Kidney capillary endothelial cell (primary cell): Measurements from ENCODE around the gene GLMN.
A peak's percentile ranks its signal among the peaks of the same experiment; 100 is the strongest.

Source experiments
- DNase-seq: peaks from one replicate; pipeline ENCODE4 v3.0.0-alpha.2; 2018; ENCODE audit warnings: low spot score

The GLMN gene, protein sequence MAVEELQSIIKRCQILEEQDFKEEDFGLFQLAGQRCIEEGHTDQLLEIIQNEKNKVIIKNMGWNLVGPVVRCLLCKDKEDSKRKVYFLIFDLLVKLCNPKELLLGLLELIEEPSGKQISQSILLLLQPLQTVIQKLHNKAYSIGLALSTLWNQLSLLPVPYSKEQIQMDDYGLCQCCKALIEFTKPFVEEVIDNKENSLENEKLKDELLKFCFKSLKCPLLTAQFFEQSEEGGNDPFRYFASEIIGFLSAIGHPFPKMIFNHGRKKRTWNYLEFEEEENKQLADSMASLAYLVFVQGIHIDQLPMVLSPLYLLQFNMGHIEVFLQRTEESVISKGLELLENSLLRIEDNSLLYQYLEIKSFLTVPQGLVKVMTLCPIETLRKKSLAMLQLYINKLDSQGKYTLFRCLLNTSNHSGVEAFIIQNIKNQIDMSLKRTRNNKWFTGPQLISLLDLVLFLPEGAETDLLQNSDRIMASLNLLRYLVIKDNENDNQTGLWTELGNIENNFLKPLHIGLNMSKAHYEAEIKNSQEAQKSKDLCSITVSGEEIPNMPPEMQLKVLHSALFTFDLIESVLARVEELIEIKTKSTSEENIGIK

DNA sequence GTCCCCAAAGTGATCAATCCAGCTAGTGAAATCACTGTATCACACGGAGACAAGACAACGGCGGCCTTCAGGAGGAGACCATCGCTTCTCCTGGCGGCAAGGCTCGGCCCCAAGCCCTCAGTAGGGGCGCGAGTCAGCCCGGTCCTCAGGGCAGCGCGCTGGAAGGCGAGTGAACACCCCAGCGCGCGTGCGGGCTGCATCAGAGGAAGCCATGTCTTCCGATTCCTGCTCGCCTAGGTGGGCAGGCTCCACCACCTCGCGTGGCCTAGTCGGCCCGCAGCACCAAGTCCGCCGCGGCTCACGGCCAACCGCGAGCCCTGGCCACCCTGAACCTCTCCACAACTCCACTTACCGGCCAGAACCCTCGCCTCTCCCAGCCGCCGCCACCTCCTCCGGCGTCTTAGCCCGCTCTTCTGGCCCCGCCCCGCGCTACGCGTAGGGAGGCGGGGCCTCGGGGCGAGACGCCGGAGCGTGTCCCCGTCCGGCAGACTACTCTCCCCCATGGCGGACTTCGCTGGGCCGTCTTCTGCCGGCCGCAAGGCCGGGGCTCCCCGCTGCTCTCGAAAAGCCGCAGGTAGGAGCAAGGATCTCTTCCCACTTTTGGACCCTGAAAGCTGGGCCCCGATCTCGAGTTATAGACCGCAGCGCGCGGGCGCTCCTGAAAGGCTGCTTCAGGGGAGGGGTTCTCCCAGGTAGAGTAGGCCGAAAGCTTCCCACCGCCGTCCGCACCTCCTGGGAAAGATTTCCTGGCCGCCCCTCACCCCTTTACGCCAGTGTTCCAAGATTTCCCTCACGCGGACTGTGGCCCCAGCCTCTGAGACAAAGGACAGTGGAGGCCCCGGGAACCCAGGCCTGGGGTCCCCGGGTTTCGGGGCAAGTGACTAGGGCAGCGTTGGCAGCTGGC is at the start of gene GLMN, which contains the start of gene RPAP2:
Gene GLMN (minus strand): TSS at position 415 of the 904 bp plus-strand sequence. CDS start 988 bp downstream, outside the sequence.
Gene RPAP2 (plus strand): TSS at position 487 of the 904 bp plus-strand sequence. CDS start 15 bp downstream, at position 502.
- DNase-seq, result peak; percentile 82

DNA sequence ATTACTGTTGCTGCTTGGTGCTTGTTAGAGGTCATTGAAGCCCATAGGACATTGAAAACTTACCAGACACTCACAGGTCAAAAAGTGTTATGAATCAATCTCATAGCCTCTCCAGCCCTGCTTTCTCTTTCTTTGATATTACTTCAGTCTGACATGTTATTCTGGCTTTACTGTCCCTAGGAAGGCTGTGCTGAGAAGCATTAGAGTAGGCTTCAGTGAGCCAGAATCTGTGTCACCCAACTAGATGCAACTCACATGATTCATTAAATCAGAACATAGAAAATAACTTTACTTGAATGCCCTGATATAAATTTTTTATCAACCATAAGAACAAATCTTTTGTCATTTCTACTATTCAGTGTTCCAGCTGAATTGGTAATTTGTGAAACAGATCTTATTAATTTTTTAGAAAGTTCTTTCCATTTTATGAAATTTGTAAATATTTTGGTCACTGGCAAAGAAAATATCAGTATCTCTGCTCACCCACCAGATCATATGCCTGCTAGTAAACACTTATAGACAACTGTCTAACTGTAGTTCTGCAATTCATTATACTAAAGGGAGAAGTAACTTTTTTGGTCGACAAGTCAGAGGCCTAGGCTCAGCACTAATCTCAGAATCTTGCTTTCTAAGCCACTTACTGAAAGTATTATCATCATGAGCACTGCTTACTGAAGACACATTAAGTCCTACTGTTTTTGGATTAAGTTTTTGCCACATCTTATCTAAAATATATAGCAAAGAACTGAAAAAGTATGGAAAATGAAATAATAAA is 48.3 kb upstream of the GLMN start:
- no peak for DNase-seq

DNA sequence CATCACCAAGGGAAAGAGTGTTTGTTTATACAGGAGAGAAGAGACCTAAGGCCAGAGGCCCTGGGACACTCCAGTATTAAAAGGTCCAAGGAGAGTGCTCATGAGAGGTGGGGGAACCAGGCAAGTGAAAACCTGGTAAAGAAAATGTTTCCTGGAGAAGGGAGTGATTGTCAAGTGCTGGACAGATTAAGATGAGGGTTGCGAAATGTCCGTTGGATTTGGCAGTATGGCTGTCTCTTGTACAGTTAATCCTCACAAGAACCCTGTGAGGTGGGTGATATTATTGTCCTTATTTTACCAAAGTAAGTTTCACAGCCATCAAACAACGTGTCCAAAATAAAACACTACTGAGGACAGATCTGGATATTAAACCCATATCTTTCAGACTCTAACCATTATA is 44.3 kb upstream of the GLMN start:
- DNase-seq, result no peak

DNA sequence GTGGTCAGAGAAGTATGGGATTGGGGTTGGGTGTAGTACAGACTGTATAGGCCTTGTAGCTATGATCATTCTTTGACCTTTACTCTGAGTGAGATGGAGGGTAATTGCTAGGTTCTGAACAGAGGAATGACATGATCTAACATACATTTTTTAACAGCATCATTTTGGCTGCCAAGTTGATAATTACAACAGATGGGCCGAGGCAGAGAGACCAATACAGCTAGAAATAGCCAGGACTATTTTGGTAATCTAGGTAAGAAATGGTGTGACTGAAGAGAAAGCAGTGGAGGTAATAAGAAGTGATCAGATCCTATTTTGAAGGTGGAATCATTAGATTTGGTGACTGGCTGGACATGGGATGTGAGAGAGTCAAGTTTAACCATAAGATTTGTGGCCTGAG is 43.6 kb upstream of the GLMN start:
- DNase-seq, result no peak

DNA sequence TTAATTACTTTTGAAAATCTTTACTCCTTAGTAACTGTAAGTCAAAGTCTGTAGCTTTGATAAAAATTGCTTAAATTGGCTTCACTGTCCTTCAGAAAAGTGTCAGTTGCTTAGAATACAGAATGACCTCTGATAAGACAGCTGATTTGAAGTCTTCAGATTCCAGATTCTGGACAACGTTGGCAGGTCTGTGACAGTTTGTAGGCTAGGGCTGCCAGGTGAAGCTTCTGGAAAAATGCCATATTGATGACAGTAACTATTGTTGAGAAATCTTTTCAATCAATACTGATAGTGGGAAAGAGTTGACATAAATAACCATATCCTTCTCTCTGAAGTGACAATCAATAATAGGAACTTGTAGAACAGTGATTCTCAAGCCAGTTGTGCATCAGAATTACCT is 41.4 kb upstream of the GLMN start:
- DNase-seq, result no peak

DNA sequence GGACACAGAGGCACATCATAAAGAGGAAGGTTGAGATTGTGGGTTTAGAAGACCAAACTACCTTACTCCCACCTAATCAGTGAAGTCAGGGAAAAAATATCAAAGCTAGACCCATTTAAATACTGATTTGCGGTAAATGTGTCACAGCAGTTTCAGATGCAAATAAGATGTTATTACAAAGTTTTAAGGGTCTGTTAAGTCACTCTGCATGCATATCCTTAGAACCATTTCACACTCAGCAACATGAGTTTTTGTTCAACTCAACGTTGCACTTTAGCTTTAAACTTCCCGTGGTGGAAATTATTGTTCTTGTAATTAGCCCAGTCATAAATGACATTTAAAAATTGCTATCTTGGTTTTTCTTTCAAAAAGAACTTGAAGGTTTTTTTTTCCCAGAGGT is 34.9 kb upstream of the GLMN start:
- DNase-seq, result no peak

DNA sequence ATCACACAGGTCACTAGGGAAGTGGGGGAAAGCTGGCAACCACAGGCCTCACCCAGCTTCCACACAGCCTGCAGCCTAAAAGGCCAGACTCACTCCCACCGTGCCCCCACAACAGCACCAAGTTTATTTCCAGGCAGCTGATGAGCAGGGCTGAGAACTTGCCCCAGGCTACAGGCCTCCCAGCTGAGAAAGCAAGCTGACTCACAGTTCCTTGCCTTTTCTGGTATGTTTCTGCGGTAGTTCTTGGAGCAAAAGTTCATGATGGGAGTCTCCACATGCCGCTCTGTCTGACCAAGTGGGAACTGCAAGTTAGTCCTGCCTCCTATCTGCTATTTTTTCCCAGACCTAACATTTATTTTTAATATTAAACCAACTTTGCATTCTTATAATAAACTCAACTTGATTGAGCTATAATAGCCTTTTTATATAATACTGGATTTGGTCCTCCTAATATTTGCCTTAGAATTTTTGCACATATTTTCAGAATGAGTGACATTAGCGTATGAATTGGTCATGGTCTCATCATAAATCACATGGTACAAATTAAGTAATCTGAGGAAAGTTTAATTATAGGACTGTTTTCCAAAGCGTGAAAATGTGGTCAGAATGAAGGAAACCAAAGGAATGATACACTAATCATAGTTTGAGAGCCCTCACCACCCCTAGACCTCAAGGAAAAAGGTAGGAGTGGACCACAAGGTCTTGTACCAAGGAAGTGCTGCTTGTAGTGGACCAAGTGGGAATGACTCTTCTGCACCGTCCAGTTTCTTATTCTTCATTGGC is 30.8 kb upstream of the GLMN start:
- DNase-seq, result no peak

DNA sequence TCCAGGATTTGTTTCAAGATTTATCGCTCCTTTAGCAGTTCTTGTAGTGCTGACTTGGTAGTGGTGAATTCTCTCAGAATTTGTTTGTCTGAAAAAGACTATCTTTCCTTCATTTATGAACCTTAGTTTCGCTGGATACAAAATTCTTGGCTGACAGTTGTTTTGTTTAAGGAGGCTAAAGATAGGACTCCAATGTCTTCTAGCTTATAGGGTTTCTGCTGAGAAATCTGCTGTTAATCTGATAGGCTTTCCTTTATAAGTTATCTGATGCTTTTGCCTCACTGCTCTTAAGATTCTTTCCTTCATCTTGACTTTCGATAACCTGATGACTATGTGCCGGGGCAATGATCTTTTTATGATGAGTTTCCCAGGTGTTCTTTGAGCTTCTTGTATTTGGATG is 29.0 kb upstream of the GLMN start:
- DNase-seq, result no peak

DNA sequence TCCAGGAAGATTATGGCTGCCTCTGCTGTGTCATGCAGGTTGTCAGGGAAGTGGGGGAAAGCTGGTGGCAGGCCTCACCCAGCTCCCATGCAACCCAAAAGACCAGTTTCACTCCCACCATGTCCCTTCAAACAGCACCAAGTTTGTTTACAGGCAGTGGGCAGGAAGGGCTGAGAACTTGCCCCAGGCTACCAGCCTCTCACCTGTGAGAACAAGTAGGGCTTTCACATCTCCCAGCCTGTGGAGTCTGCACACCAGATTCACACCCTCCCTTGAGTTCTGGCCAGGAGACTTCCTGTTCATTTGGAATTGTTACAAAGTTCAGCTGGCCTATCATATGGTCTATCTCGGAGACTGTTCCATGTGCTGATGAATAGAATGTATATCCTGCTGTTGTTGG is 27.9 kb upstream of the GLMN start:
- DNase-seq, result no peak

DNA sequence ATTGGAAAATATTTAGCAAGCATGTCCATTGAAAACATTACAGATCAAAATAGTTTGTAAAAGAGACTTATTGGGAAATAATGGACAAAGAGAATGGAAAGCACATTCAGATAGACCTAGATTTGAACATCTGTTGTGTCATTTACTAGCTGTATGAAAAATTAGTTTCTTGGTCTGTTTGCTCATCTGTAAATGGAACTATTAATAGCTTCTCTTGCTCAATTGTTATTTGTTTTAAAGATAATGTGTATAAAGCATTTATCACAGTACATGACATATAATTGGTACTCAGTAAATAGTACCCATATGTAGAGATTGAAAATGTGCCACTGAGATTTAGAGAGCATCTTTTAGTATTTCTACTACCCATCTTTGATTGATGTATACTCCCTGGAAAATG is 26.0 kb upstream of the GLMN start:
- no peak for DNase-seq

DNA sequence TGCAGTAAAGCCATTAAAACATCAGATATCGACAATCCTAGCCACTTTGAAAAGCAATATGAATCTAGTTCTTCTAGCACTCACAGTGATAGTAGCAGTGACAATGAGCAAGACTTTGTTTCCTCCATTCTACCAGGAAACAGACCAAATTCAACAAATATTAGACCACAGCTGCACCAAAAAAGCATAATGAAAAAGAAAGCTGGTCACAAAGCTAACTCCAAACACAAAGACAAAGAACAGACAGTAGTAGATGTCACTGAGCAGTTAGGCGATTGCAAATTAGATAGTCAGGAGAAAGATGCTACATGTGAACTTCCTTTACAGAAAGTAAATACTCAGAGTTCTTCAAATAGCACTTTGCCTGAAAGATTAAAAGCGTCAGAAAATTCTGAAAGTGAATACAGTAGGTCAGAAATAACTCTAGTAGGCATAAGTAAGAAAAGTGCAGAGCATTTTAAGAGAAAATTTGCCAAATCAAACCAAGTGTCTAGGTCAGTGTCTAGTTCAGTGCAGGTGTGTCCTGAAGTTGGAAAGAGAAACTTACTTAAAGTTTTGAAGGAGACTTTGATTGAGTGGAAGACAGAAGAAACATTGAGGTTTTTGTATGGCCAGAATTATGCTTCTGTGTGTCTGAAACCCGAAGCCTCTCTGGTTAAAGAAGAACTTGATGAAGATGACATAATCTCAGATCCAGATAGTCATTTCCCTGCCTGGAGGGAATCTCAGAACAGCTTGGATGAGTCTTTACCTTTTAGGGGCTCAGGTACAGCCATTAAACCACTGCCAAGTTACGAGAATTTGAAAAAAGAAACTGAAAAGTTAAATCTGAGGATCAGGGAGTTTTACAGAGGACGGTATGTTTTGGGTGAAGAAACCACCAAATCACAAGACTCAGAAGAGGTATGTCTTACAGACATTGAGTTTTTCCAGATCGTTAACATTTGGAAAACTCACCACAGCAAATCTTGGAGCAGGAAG is 25.0 kb upstream of the GLMN start:
- DNase-seq, result no peak

DNA sequence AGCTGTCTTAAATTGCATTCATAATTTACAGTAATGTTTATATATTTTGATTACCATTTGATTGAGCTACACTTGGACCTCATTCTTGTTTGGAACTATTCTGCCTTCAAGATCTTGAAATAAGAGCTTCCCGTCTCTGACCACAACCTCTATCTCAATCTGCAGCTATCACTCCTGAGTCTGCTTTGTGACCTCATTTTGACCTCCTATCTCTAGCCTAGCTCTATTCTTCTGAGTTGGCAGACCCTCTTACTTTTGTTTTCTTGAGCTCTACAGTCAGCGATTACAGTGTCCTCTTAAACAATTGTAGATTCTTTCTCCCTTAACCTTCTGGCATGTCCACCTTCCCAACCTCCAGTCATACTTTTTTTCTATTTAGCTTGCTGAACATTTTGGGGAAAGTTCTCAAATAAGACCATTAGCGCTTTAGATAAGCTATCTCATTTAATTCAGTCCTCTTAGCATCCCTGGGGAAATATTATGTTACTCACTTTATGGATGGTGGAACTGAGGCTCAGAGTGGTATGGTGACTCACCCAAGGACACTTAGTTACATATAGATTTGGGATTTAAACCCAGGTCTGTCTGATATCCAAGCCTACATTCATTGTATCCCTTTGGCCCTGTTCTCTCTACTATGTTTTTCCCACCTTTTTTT is 19.2 kb upstream of the GLMN start:
- DNase-seq, result peak; percentile 10

DNA sequence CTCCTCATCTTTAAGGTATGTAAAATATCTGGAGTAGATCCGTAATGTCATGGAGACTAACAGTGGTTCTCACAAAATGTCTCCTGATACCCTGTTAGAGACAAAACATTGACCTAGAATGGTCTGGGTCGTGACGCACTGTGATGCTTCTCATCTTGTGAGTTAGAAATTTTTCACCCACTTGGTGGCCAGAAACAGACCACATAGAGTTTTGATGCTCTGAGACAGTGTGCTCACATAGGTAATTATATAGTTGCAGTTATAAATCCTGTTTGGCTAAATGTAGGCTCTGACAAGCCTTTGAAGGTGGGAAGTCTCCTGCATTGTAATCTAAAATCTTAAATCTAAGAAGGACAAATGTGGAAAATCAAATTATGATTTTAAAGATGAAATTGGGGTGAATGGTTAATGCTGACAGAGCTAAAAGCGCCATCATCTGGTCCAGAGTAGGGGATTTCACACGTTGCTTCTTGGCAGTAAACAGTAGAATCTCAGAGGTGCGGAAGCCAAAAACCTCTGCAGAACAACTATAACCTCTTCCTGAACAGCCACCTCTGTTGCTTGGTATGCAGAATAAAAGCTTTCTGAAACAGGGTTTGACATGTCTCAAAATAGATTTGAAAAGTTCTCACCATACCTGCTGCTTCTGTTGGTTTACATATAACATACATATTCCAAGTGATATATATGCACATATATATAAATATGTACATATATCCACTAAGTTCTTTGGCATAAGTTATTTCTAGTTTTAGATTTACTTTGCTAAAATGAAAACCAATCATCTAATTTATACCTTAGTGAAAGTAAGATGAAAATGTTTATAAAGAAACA is 17.2 kb upstream of the GLMN start:
- DNase-seq, result no peak

DNA sequence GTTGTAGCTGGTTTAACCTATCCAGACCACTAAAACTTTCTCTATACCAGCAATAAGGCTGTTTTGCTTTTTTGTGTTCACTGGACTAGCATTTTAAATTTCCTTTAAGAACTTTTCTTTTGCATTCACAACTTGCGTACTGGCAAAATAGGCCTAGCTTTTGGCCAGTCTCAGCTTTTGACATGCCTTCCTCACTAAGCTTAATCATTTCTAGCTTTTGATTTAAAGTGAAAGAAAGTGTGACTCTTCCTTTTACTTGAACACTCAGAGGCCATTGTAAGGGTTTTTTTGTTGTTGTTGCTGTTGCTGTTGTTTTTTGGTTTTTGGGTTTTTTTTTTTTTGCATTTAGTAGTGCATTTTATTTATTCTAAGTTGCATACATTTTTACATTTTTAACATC is 15.2 kb upstream of the GLMN start:
- no peak for DNase-seq

DNA sequence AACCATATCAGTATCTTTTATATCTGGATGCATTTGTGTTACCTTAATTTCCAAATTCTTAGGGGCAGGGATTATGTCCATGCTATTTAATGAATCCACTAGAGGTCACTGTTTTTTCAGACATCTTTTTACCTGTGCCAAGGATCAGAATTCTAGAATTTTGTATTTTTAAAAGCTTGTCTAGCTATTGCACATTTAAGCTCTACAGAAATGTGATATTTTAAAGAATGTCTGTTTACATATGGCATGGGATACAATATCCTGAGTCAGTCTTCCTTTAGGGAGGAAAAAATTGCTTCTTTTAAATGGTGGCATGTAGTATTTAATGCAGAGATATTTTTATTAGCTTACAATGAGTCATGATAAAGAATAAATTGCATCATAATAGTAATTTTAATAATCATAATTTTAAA is 11.4 kb upstream of the GLMN start:
- DNase-seq, result no peak

DNA sequence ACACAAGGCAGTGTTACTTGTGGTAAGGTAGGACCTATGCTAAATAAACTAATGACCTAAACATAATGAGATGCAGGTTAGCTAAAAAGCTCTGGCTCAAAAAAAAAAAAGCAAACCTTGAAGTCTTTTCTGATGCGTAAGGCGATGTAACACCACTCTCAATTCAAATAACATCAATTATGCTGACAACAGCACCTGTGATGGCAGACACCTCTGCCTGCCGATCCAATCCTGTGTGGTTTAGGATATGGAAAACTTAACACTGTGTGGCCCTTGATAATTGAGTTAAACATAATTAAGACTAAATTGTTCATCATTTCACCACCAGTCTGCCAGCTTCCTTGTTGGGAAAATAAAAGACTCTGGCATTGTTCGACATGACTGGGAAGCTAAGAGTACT is 9.2 kb upstream of the GLMN start:
- no peak for DNase-seq

DNA sequence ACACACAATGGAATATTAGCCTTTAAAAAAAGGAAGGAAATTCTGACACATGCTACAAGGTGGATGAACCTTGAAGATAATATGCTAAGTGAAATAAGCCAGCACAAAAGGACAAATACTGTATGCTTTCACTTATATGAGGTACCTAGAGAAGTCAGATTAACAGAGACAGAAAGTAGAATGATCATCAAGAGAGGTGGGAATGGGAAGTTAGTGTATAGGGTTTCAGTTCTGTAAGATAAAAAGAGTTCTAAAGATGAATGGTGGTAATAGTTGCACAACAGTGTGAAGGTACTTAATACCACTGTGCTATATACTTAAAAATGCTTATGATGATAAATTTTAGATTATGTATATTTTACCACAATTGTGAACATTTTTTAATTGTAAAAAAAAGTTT is 7.2 kb upstream of the GLMN start:
- no peak for DNase-seq

DNA sequence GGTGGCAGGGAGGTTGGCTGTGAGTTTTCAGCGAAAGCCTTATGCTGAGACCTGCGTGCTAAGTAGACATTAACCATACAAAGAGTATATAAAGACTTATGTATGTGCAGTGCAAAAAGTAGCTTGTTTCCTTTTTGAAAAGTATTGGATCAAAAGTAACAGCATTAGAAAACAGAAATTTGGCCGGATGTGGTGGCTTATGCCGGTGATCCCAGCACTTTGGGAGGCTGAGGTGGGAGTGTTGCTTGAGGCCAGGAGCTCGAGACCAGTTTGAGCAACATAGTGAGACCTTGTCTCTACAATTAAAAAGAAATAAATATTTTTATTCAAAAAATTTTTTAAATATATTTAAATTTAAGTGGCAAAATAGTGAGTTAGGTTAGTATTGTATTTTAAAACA is 2.2 kb upstream of the GLMN start:
- DNase-seq, result no peak
